PFSK-1 (cell line): Measurements from ENCODE around the gene RBM47.

Experiments used
- FOXP2 ChIP-seq: optimal IDR thresholded peaks from 2 replicates; pipeline ENCODE3; 2011; ENCODE audit warnings: borderline replicate concordance, control low read depth, inconsistent platforms; ENCODE audit not compliant: insufficient read depth; ENCODE audit errors: extremely low read length, extremely low read depth
- POLR2AphosphoS5 ChIP-seq: IDR thresholded peaks from 2 replicates; pipeline ENCODE4 v1.6.1; 2012; ENCODE audit warnings: low read depth, mild to moderate bottlenecking, control low read depth, low read length, moderate library complexity
- SIN3A ChIP-seq: IDR thresholded peaks from 2 replicates; pipeline ENCODE4 v1.6.1; 2012; ENCODE audit warnings: mild to moderate bottlenecking, low read length, moderate library complexity, borderline replicate concordance; ENCODE audit not compliant: insufficient read depth
- TAF1 ChIP-seq: IDR thresholded peaks from 2 replicates; pipeline ENCODE4 v1.6.1; 2012; ENCODE audit warnings: low read length, control low read depth, borderline replicate concordance; ENCODE audit not compliant: insufficient read depth
- TF ChIP-seq, protein P1 (sequence below), 2 experiments: IDR thresholded peaks; 2 replicates each; pipeline versions ENCODE4 v1.6.1 to v1.8.0; 2011 to 2012; ENCODE audit warnings: low read depth in 2 of 2, low read length in 2 of 2, control low read depth in 1 of 2, inconsistent platforms in 1 of 2, mild to moderate bottlenecking in 1 of 2, moderate library complexity in 1 of 2; ENCODE audit not compliant: insufficient read depth in 1 of 2

RBM47 gene

GRCh38 chr4:40421839-40422708, 207.6 kb downstream of the RBM47 start:
- TF ChIP-seq TAF1 (no peak), POLR2AphosphoS5 (no peak), FOXP2 (no peak), SIN3A (no peak)
- TF ChIP-seq, protein P1, sequence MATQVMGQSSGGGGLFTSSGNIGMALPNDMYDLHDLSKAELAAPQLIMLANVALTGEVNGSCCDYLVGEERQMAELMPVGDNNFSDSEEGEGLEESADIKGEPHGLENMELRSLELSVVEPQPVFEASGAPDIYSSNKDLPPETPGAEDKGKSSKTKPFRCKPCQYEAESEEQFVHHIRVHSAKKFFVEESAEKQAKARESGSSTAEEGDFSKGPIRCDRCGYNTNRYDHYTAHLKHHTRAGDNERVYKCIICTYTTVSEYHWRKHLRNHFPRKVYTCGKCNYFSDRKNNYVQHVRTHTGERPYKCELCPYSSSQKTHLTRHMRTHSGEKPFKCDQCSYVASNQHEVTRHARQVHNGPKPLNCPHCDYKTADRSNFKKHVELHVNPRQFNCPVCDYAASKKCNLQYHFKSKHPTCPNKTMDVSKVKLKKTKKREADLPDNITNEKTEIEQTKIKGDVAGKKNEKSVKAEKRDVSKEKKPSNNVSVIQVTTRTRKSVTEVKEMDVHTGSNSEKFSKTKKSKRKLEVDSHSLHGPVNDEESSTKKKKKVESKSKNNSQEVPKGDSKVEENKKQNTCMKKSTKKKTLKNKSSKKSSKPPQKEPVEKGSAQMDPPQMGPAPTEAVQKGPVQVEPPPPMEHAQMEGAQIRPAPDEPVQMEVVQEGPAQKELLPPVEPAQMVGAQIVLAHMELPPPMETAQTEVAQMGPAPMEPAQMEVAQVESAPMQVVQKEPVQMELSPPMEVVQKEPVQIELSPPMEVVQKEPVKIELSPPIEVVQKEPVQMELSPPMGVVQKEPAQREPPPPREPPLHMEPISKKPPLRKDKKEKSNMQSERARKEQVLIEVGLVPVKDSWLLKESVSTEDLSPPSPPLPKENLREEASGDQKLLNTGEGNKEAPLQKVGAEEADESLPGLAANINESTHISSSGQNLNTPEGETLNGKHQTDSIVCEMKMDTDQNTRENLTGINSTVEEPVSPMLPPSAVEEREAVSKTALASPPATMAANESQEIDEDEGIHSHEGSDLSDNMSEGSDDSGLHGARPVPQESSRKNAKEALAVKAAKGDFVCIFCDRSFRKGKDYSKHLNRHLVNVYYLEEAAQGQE (IDR thresholded peaks at IDR 0.05; ENCODE audit: insufficient read depth in 1 of 2, low read depth in 2 of 2, low read length in 2 of 2): no peak

GRCh38 chr4:40419231-40419912, 210.3 kb downstream of the RBM47 start:
- no peak for TF ChIP-seq SIN3A
- peak; percentile 29 for TF ChIP-seq POLR2AphosphoS5

DNA sequence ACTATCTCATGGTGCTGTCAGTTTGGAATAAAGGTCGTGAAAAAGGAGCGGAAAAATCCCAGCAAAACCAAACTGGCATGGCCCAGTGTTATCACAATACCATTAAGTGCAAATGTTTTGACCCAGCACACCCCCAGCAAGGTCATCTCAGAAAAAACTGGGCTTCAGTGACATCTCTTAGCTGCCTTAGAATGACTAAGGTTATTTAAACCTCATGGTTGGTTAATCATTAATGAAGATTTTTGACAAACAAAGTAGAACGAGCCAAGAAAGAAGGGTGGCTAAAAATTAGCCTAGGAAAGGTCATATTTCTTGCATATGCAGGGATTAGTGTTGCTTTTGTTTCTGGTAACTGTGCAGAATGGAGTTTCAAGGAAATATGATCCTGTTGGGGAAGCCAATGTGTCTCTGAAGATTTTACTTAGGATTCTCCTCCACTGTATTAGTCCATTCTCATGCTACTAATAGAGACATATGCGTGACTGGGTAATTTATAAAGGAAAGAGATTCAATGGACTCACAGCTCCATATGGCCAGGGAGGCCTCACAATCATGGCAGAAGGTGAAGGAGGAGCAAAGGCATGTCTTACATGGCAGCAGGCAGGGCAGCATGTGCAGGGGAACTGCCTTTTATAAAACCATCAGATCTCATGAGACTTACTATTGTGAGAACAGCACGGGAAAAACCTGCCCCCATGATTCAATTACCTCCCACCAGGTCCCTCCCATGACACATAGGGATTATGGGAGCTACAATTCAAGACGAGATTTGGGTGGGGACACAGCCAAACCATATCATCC, 211.0 kb downstream of the RBM47 start:
- TF ChIP-seq FOXP2 (no peak), SIN3A (no peak), POLR2AphosphoS5 (0 out of 2 replicates have a peak, but pooled peaks have one; percentile 15), TAF1 (no peak)
- TF ChIP-seq, protein P1 (IDR thresholded peaks at IDR 0.05; ENCODE audit: insufficient read depth in 1 of 2, low read depth in 2 of 2, low read length in 2 of 2): no peak

- TF ChIP-seq, protein P1 (IDR thresholded peaks at IDR 0.05; ENCODE audit: insufficient read depth in 1 of 2, low read depth in 2 of 2, low read length in 2 of 2): no peak
- no peak for TF ChIP-seq TAF1
- TF ChIP-seq SIN3A: no peak
- TF ChIP-seq FOXP2: no peak
- TF ChIP-seq POLR2AphosphoS5: no peak
These were observed 211.7 kb downstream of the RBM47 start for GRCh38 chr4:40417941-40418340.

DNA sequence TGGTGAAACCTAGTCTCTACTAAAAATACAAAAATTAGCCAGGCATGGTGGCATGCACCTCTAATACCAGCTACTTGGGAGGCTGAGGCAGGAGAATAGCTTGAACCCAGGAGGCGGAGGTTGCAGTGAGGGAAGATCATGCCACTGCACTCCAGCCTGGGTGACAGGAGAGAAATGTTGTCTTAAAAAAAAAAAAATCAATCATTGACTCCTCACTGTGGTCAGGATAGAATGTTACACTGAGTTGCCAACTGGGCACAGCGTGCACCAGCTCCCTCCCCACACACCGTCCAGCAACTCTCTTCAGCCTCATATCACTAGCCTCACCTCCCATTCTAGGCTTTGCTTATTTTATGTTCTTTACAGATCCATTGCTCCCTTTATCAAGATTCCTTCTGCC, 215.0 kb downstream of the RBM47 start:
- TF ChIP-seq SIN3A: no peak
- TF ChIP-seq TAF1: no peak
- TF ChIP-seq, protein P1 (IDR thresholded peaks at IDR 0.05; ENCODE audit: insufficient read depth in 1 of 2, low read depth in 2 of 2, low read length in 2 of 2): no peak
- no peak for TF ChIP-seq FOXP2
- TF ChIP-seq POLR2AphosphoS5: no peak
